Upper lobe of right lung (tissue), 1 donor: ENCODE data around the gene PDE6B. TPM values are rescaled to one million over a fixed set of nuclear protein-coding genes. Genes with fewer than 3 reads are reported as not detected.

Source experiments
- ATAC-seq: fragments of 200-7000 bp; cut with Tn5 transposase; one replicate; pipeline ENCODE4 v1.9.1; 2020; ENCODE audit warnings: mild to moderate bottlenecking, moderate library complexity
- DNase-seq: peaks from one replicate; pipeline ENCODE4 v3.0.0-alpha.2; 2020
- H3K27ac ChIP-seq: fragments of 200-600 bp; one replicate; pipeline ENCODE4 v1.8.0; 2022
- H3K27me3 ChIP-seq: fragments of 200-600 bp; one replicate; pipeline ENCODE4 v1.8.0; 2022; ENCODE audit warnings: mild to moderate bottlenecking
- H3K36me3 ChIP-seq: fragments of 200-600 bp; one replicate; pipeline ENCODE4 v1.8.0; 2022
- H3K4me1 ChIP-seq: fragments of 200-600 bp; one replicate; pipeline ENCODE4 v1.8.0; 2022
- H3K4me3 ChIP-seq: fragments of 200-600 bp; one replicate; pipeline ENCODE4 v1.8.0; 2022; ENCODE audit warnings: mild to moderate bottlenecking
- H3K9me3 ChIP-seq: fragments of 200-600 bp; one replicate; pipeline ENCODE4 v1.8.0; 2022
- intact Hi-C: fragments of 100-400 bp; cut with DNase I; formaldehyde crosslinking; loops from one replicate; pipeline ENCODE4 v1.11.0; 2022
- total RNA-seq: library from RNA; stranded (reverse); fragmentation: NEBNext Ultra II Directional; extraction: Animal tissue kit (Norgen Biotek cat#: 25700); gene quantifications from one replicate; pipeline ENCODE4 v1.2.1, GENCODE V29; 2021
- TF ChIP-seq, protein P1 (sequence below): fragments of 200-600 bp; IDR thresholded peaks from one replicate; pipeline ENCODE4 v1.8.0; 2022; ENCODE audit warnings: antibody characterized with exemption
- donor health status: DM: no; HTN: yes; CAD: no; lungs with severe emphysema.

Gene PDE6B
- total RNA-seq, 1 donor from 2014 or later = 9.1 TPM

DNA sequence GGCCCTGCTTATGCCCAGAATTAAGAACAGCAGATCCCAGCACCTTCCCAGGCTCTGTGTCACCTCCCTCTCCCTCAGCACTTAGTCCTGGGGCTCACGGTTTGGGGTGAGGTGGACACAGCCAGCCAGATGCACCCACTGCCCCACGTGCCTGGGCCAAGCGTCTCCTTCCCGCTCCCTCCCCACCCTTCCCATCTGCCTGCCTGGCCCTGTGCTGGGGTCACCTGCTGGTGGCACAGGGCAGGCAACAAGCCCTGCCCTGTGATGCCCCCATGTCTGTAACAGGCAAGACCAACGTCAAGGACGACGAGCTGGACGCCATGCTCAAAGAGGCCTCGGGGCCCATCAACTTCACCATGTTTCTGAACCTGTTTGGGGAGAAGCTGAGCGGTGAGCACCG lies 54.3 kb downstream of the PDE6B start:
- H3K36me3 ChIP-seq = no peaks in the 10 kb centered on the region
- TF ChIP-seq, protein P1, sequence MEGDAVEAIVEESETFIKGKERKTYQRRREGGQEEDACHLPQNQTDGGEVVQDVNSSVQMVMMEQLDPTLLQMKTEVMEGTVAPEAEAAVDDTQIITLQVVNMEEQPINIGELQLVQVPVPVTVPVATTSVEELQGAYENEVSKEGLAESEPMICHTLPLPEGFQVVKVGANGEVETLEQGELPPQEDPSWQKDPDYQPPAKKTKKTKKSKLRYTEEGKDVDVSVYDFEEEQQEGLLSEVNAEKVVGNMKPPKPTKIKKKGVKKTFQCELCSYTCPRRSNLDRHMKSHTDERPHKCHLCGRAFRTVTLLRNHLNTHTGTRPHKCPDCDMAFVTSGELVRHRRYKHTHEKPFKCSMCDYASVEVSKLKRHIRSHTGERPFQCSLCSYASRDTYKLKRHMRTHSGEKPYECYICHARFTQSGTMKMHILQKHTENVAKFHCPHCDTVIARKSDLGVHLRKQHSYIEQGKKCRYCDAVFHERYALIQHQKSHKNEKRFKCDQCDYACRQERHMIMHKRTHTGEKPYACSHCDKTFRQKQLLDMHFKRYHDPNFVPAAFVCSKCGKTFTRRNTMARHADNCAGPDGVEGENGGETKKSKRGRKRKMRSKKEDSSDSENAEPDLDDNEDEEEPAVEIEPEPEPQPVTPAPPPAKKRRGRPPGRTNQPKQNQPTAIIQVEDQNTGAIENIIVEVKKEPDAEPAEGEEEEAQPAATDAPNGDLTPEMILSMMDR = no peak
- no peaks in the 10 kb centered on the region for H3K27me3 ChIP-seq
- no peaks in the 10 kb centered on the region for H3K9me3 ChIP-seq
- no peak overlapping the region for H3K4me3 ChIP-seq
- H3K27ac ChIP-seq = no peak overlapping the region
- no peak for DNase-seq
- ATAC-seq = no peak
- H3K4me1 ChIP-seq = peaks cover 26% of the 10 kb centered on the region
- intact Hi-C loops = no loop called here

DNA sequence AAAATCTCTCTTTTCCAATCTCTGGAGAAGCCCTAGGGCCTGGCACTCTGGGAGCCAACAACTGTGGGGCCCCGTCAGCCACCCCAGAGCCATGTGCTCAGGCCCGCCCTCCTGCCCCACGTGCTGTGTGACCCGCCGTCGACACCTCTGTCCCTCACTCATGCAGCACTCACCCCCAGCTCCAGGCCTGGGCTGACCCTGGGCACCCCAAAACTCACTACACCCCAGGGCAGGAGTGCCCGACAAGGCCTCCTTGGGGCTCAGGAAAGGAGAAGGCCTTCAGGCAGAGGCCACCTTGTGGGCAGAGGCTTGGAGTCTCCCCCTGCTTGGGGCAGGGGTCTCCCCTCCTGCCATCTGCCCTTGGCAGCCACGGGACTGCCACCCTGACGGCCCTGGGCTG lies 54.7 kb downstream of the PDE6B start:
- no peak overlapping the region for H3K4me3 ChIP-seq
- no peak overlapping the region for H3K27ac ChIP-seq
- DNase-seq = no peak
- H3K36me3 ChIP-seq = no peaks in the 10 kb centered on the region
- intact Hi-C loops = no loop called here
- no peaks in the 10 kb centered on the region for H3K9me3 ChIP-seq
- TF ChIP-seq, protein P1 = no peak
- ATAC-seq = no peak
- H3K4me1 ChIP-seq = peaks cover 24% of the 10 kb centered on the region
- H3K27me3 ChIP-seq = no peaks in the 10 kb centered on the region

DNA sequence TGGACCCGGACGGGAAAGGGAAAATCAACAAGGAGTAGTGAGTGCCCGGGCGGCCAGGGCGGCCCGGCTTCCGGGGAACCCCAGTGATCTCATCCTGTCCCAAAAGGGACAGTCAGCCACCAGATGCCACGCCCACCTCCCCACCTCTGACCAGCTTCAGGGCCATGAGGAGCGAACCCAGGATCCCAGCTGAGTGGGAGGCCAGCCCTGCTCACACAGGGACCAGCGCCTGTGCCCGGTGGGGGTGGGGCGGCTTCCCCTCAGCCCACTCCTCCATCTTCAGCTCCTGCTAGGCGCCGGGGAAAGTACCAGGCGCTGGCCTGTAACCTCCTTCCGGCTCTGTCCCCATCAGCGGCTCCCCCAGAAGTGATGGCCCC lies 55.2 kb downstream of the PDE6B start:
- peak; percentile 74 for DNase-seq
- no peak overlapping the region for H3K27ac ChIP-seq
- TF ChIP-seq, protein P1 = no peak
- ATAC-seq = peak; percentile 1
- peak overlapping the region; percentile 60 for H3K4me3 ChIP-seq
- H3K4me1 ChIP-seq = peaks cover 19% of the 10 kb centered on the region
- H3K9me3 ChIP-seq = no peaks in the 10 kb centered on the region
- intact Hi-C loops = no loop called here
- no peaks in the 10 kb centered on the region for H3K27me3 ChIP-seq
- no peaks in the 10 kb centered on the region for H3K36me3 ChIP-seq

DNA sequence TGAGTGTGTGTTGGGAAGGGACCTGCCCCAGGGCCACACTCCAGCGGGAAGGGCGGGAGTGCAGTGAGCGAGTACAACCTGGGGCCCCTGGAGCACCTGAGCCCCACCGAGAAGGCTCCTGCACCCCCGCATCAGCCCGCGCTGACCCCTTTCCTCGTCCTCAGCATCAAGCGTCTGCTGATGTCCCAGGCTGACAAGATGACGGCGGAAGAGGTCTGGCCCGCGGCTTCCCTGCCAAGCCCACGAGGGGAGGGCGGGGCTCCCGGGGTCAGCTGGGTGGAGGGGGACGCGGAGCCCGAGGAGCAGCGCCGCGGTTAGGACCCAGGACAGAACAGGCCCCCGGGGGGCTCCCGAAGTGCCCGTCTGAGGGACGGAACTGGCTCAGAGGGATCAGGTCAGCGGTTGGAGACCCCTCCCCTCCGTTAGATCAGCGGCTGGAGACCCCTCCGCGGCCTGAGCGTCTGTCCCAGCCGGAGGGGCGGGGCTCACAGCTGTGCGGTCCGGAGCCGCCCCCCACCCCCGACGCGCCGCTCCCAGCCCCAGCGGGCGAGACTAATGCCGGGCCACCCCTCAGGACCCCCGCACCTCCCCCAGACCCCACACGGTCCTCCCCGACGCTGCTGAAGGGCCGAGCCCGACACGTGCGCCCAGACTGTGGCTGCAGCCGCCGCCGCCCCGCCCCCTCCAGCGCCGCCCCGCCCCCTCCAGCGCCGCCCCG lies 55.7 kb downstream of the PDE6B start:
- H3K4me1 ChIP-seq = peaks cover 19% of the 10 kb centered on the region
- no peaks in the 10 kb centered on the region for H3K9me3 ChIP-seq
- H3K36me3 ChIP-seq = no peaks in the 10 kb centered on the region
- H3K4me3 ChIP-seq = peak overlapping the region; percentile 60
- DNase-seq (peak; percentile 87), ATAC-seq (peak; percentile 50)
- H3K27me3 ChIP-seq = no peaks in the 10 kb centered on the region
- TF ChIP-seq, protein P1 = no peak
- no peak overlapping the region for H3K27ac ChIP-seq
- intact Hi-C loops = no loop called here

DNA sequence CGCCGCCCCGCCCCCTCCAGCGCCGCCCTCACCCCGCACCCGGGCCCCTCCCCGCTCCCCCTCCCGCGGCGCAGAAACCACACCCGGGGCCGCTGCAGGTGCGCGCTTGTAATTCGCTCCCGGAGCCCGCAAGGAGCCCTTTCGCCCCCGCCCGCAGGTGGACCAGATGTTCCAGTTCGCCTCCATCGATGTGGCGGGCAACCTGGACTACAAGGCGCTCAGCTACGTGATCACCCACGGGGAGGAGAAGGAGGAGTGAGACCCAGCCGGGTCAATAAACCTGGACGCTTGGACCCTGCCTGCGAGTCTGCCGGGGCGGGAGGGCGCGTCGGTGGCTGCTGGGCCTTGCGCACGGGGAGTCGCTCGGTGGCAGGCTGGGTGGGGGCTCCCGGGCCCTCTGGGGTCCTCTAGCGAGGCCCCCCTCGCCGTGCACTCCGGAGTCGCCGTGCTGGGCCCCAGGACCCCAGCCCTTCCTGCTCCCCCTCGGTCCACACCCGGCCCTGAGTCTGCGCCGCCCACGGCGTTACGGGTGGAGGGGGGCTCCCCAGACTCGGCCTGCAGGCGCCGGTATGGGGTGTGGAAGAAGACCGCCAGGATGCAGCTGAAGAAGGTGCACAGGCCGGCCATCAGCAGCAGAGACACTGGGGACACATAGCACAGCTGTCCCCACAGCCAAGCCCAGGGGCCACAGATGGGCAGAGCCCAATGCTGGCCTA lies 56.5 kb downstream of the PDE6B start:
- Histone ChIP-seq H3K9me3 (no peaks in the 10 kb centered on the region), H3K4me1 (peaks cover 21% of the 10 kb centered on the region), H3K4me3 (no peak overlapping the region), H3K36me3 (no peaks in the 10 kb centered on the region), H3K27ac (no peak overlapping the region), H3K27me3 (no peaks in the 10 kb centered on the region)
- intact Hi-C loops = no loop called here
- DNase-seq (peak; percentile 85), ATAC-seq (peak; percentile 51)
- TF ChIP-seq, protein P1 = no peak
